Gastroesophageal sphincter (tissue), 4 donors: Measurements from ENCODE around the gene TTLL13. TPM values are rescaled to one million over a fixed set of nuclear protein-coding genes. Genes with fewer than 3 reads are reported as not detected.

Experiments
- ATAC-seq: fragments of 150-250 bp; one replicate; pipeline ENCODE4 v1.9.1; 2016; ENCODE audit warnings: mild to moderate bottlenecking, moderate library complexity
- H3K27ac ChIP-seq, 4 donors: fragments of 200-600 bp; sonication (generic) in 3 of 4; 1 replicate in 3 of 4; 2 replicates in 1 of 4; pipeline ENCODE4 v1.5.1; 2016 to 2019
- H3K27me3 ChIP-seq: fragments of 200-600 bp; sonication (generic); one replicate; pipeline ENCODE4 v1.5.1; 2019
- H3K36me3 ChIP-seq, 2 donors: fragments of 200-600 bp; sonication (generic); one replicate each; pipeline ENCODE4 v1.5.1; 2019; ENCODE audit warnings: control low read depth in 1 of 2
- H3K4me1 ChIP-seq, 3 donors: fragments of 200-600 bp; sonication (generic); 1 replicate in 2 of 3; 2 replicates in 1 of 3; pipeline ENCODE4 v1.5.1; 2016 to 2019; ENCODE audit warnings: control low read depth in 2 of 3
- H3K4me3 ChIP-seq, 2 donors: fragments of 200-600 bp; sonication (generic); one replicate each; pipeline ENCODE4 v1.5.1; 2019; ENCODE audit warnings: mild to moderate bottlenecking in 1 of 2, moderate library complexity in 1 of 2
- H3K9me3 ChIP-seq, 3 donors: fragments of 200-600 bp; sonication (generic); one replicate each; pipeline ENCODE4 v1.5.1; 2017 to 2019; ENCODE audit warnings: control low read depth in 2 of 3
- CTCF ChIP-seq, 4 experiments: fragments of 200-600 bp in 2 of 4; fragments of 450-650 bp in 2 of 4; sonication (generic) in 1 of 4; IDR thresholded peaks; one replicate each; pipeline ENCODE4 v1.5.1; 2017 to 2019; ENCODE audit warnings: antibody characterized with exemption in 4 of 4, mild to moderate bottlenecking in 2 of 4, moderate library complexity in 2 of 4
- EP300 ChIP-seq: sonication (generic); formaldehyde crosslinking; IDR thresholded peaks from one replicate; pipeline ENCODE4 v1.6.1; 2017; ENCODE audit warnings: antibody characterized with exemption, mild to moderate bottlenecking
- POLR2A ChIP-seq, 2 donors: fragments of 450-650 bp; IDR thresholded peaks; one replicate each; pipeline ENCODE4 v1.6.1; 2017; ENCODE audit warnings: antibody characterized with exemption in 2 of 2, mild to moderate bottlenecking in 2 of 2, moderate library complexity in 1 of 2
- POLR2AphosphoS5 ChIP-seq: sonication (generic); formaldehyde crosslinking; IDR thresholded peaks from one replicate; pipeline ENCODE4 v1.6.1; 2017; ENCODE audit warnings: antibody characterized with exemption
- WGBS, 2 donors: methylation state at CpG; one replicate each; pipeline ENCODE4 v1.1.5; 2018; ENCODE audit warnings: low coverage in 1 of 2; 5-methylcytosine and 5-hydroxymethylcytosine counted together
- total RNA-seq, 4 donors: library from RNA; depleted of rRNA; stranded (reverse); fragments of >200 nt; gene quantifications; one replicate each; pipeline ENCODE4 v1.1.0, GENCODE V29; 2016

The TTLL13 gene
- total RNA-seq, 4 donors from 2014 or later: 0.54 TPM; not detected in 3

GRCh38 chr15:90217671-90218394 lies 31.5 kb upstream of the TTLL13 start:
- no peaks in the 10 kb centered on the region for H3K9me3 ChIP-seq
- peaks cover 0 to 49% (median 4%) of the 10 kb centered on the region in 3 donors for H3K4me1 ChIP-seq
- peak overlapping the region in 1 of 4 donors; percentile 16 for H3K27ac ChIP-seq
- no peak overlapping the region for H3K4me3 ChIP-seq
- TF ChIP-seq POLR2AphosphoS5 (no peak), EP300 (no peak), POLR2A (IDR thresholded peaks at IDR 0.05) (no peak), CTCF (IDR thresholded peaks at IDR 0.05) (no peak)
- WGBS, 2 donors: 67 to 85% methylated on average over 1 to 5 of the region's 9 CpGs
- H3K27me3 ChIP-seq: no peaks in the 10 kb centered on the region
- ATAC-seq: no peak
- H3K36me3 ChIP-seq: peaks cover 0 to 56% of the 10 kb centered on the region in 2 donors

GRCh38 chr15:90219421-90220141 lies 29.8 kb upstream of the TTLL13 start:
- H3K36me3 ChIP-seq: peaks cover 0 to 67% of the 10 kb centered on the region in 2 donors
- H3K4me1 ChIP-seq: peaks cover 0 to 44% (median 4%) of the 10 kb centered on the region in 3 donors
- peak overlapping the region in 3 of 4 donors; percentile 30 to 63 (median 60) for H3K27ac ChIP-seq
- 57 to 100% methylated on average over 4 to 13 of the region's 17 CpGs for WGBS, 2 donors
- no peak overlapping the region for H3K4me3 ChIP-seq
- no peaks in the 10 kb centered on the region for H3K9me3 ChIP-seq
- ATAC-seq: peak; percentile 35
- no peaks in the 10 kb centered on the region for H3K27me3 ChIP-seq
- peak in 3 of 4 experiments; percentile 53 to 85 (median 57) for TF ChIP-seq CTCF (IDR thresholded peaks at IDR 0.05)
- TF ChIP-seq POLR2AphosphoS5: no peak

- Histone ChIP-seq H3K27me3 (no peaks in the 10 kb centered on the region), H3K4me3 (no peak overlapping the region), H3K27ac (peak overlapping the region in 3 of 4 donors; percentile 69 to 77 (median 71)), H3K9me3 (no peaks in the 10 kb centered on the region), H3K36me3 (peaks cover 0 to 74% of the 10 kb centered on the region in 2 donors), H3K4me1 (peaks cover 0 to 53% (median 4%) of the 10 kb centered on the region in 3 donors)
- no peak for TF ChIP-seq EP300
- TF ChIP-seq POLR2AphosphoS5: peak; percentile 54
- TF ChIP-seq CTCF (IDR thresholded peaks at IDR 0.05): peak in 3 of 4 experiments; percentile 81 to 93 (median 86)
- 59 to 60% methylated on average over 1 to 4 of the region's 14 CpGs for WGBS, 2 donors
- ATAC-seq: peak; percentile 82
Observed at GRCh38 chr15:90221246-90221900, 28.0 kb upstream of the TTLL13 start.

- no peak for ATAC-seq
- H3K36me3 ChIP-seq: peaks cover 0 to 76% of the 10 kb centered on the region in 2 donors
Observed at GRCh38 chr15:90222547-90222946, 26.8 kb upstream of the TTLL13 start.

GRCh38 chr15:90223441-90224165 lies 25.8 kb upstream of the TTLL13 start:
- H3K4me3 ChIP-seq: no peak overlapping the region
- no peaks in the 10 kb centered on the region for H3K27me3 ChIP-seq
- WGBS, 2 donors: 85% methylated on average over 4 of the region's 22 CpGs; no CpG with 5 or more reads in 1 of the 2 donors
- TF ChIP-seq POLR2AphosphoS5 (no peak), CTCF (IDR thresholded peaks at IDR 0.05) (no peak), EP300 (no peak)
- peaks cover 0 to 76% of the 10 kb centered on the region in 2 donors for H3K36me3 ChIP-seq
- no peaks in the 10 kb centered on the region for H3K9me3 ChIP-seq
- ATAC-seq: no peak
- no peak overlapping the region for H3K27ac ChIP-seq
- H3K4me1 ChIP-seq: peaks cover 0 to 63% (median 4%) of the 10 kb centered on the region in 3 donors

More at GRCh38 chr15:90222547-90222946, 26.8 kb upstream of the TTLL13 start:
- Histone ChIP-seq H3K27me3 (no peaks in the 10 kb centered on the region), H3K9me3 (no peaks in the 10 kb centered on the region), H3K4me1 (peaks cover 0 to 57% (median 4%) of the 10 kb centered on the region in 3 donors), H3K27ac (no peak overlapping the region), H3K4me3 (no peak overlapping the region)
- no peak for TF ChIP-seq POLR2AphosphoS5
- WGBS, 2 donors: 73 to 83% methylated on average over 2 of the region's 2 CpGs
